Testis (tissue), 3 donors: ENCODE results near the gene HIPK3. TPM values are rescaled to one million over a fixed set of nuclear protein-coding genes. Genes with fewer than 3 reads are reported as not detected.
A peak's percentile ranks its signal among the peaks of the same experiment; 100 is the strongest.
"Not testable (repeated sequence)": the region's sequence is repeated elsewhere in the genome, so short reads cannot be mapped to it uniquely, and the experiment has no call there.

Experiments
- DNase-seq: peaks from one replicate; pipeline ENCODE4 v3.0.0-alpha.2; 2019
- H3K27ac ChIP-seq, 2 donors: fragments of 200-600 bp; sonication (generic); one replicate each; pipeline ENCODE4 v1.5.1; 2019
- H3K27me3 ChIP-seq: fragments of 200-600 bp; sonication (generic); one replicate; pipeline ENCODE4 v1.5.1; 2019
- H3K36me3 ChIP-seq: fragments of 200-600 bp; sonication (generic); one replicate; pipeline ENCODE4 v1.5.1; 2017; ENCODE audit warnings: low read depth; ENCODE audit errors: missing control alignments
- H3K4me1 ChIP-seq: fragments of 200-600 bp; sonication (generic); one replicate; pipeline ENCODE4 v1.5.1; 2019
- H3K4me3 ChIP-seq, 2 donors: fragments of 200-600 bp; sonication (generic); one replicate each; pipeline ENCODE4 v1.5.1; 2017 to 2019
- H3K9me3 ChIP-seq: fragments of 200-600 bp; sonication (generic); one replicate; pipeline ENCODE4 v1.5.1; 2017
- CTCF ChIP-seq, 3 experiments: fragments of 450-650 bp in 2 of 3; fragments of 200-600 bp in 1 of 3; sonication (generic) in 1 of 3; IDR thresholded peaks; one replicate each; pipeline ENCODE4 v1.5.1; 2016 to 2019; ENCODE audit warnings: antibody characterized with exemption in 3 of 3, mild to moderate bottlenecking in 2 of 3, moderate library complexity in 1 of 3
- POLR2A ChIP-seq: fragments of 450-650 bp; IDR thresholded peaks from one replicate; pipeline ENCODE4 v1.6.1; 2017; ENCODE audit warnings: antibody characterized with exemption, mild to moderate bottlenecking, moderate library complexity
- WGBS, 2 donors: methylation state at CpG; one replicate each; pipeline ENCODE4 v1.1.5; 2018; 5-methylcytosine and 5-hydroxymethylcytosine counted together
- intact Hi-C: fragments of 100-400 bp; cut with DNase I; formaldehyde crosslinking; loops from one replicate; pipeline ENCODE4 v1.15.1; 2023; ENCODE audit warnings: low total_unique reads
- polyA plus RNA-seq: library from polyadenylated mRNA; stranded (reverse); fragments of 350-450 nt; fragmentation: Illumina TruSeq; extraction: RNeasy Lipid Tissue Mini Kit (QIAGEN cat#74804); gene quantifications from one replicate; pipeline ENCODE4 v1.2.3, GENCODE V29; 2014; ENCODE audit warnings: low read depth, low replicate concordance; ENCODE audit not compliant: insufficient read depth
- total RNA-seq, 2 donors: library from RNA; depleted of rRNA; stranded (reverse); fragments of >200 nt; gene quantifications; one replicate each; pipeline ENCODE4 v1.2.3, GENCODE V29; 2016

The HIPK3 gene
- total and polyA plus RNA-seq, 3 donors from 2014 or later = 47.6 to 90.2 (median 86.3) TPM

GRCh38 chr11:33366918-33367317 lies 109.7 kb downstream of the HIPK3 start:
- TF ChIP-seq POLR2A (no peak), CTCF (IDR thresholded peaks at IDR 0.05) (no peak)
- WGBS, 2 donors = 73 to 97% methylated on average over 2 of the region's 2 CpGs
- no peaks in the 10 kb centered on the region for H3K4me1 ChIP-seq
- no peaks in the 10 kb centered on the region for H3K9me3 ChIP-seq
- intact Hi-C loops = loop anchor here (10.0 kb wide), 1 partner anchor 318 kb away; no protein-coding TSS in a partner anchor
- H3K36me3 ChIP-seq = no peaks in the 10 kb centered on the region
- H3K27ac ChIP-seq = no peak overlapping the region
- H3K4me3 ChIP-seq = no peak overlapping the region
- DNase-seq = no peak
- H3K27me3 ChIP-seq = no peaks in the 10 kb centered on the region

GRCh38 chr11:33368475-33368874 lies 111.3 kb downstream of the HIPK3 start:
- not testable (repeated sequence) for H3K27ac ChIP-seq, H3K27me3 ChIP-seq, H3K9me3 ChIP-seq, H3K4me3 ChIP-seq, H3K4me1 ChIP-seq, H3K36me3 ChIP-seq, DNase-seq
- 91 to 97% methylated on average over 4 of the region's 4 CpGs for WGBS, 2 donors
- intact Hi-C loops = loop anchor here (10.0 kb wide), 1 partner anchor 316 kb away; no protein-coding TSS in a partner anchor

GRCh38 chr11:33368931-33369330 lies 111.8 kb downstream of the HIPK3 start:
- WGBS, 2 donors = 95 to 100% methylated on average over 1 of the region's 1 CpG
- no peak for DNase-seq

GRCh38 chr11:33373636-33374035 lies 116.5 kb downstream of the HIPK3 start:
- intact Hi-C loops = no loop called here
- TF ChIP-seq POLR2A = no peak
- no peak for TF ChIP-seq CTCF (IDR thresholded peaks at IDR 0.05)
- Histone ChIP-seq H3K36me3 (no peaks in the 10 kb centered on the region), H3K9me3 (no peaks in the 10 kb centered on the region), H3K27ac (no peak overlapping the region), H3K27me3 (no peaks in the 10 kb centered on the region), H3K4me1 (no peaks in the 10 kb centered on the region), H3K4me3 (no peak overlapping the region)
- WGBS, 2 donors = 73 to 77% methylated on average over 6 of the region's 6 CpGs
- DNase-seq = no peak

More at GRCh38 chr11:33368931-33369330, 111.8 kb downstream of the HIPK3 start:
- H3K27ac ChIP-seq = no peak overlapping the region
- no peaks in the 10 kb centered on the region for H3K4me1 ChIP-seq
- H3K4me3 ChIP-seq = no peak overlapping the region
- TF ChIP-seq CTCF (IDR thresholded peaks at IDR 0.05) (no peak), POLR2A (no peak)
- intact Hi-C loops = loop anchor here (10.0 kb wide), 1 partner anchor 316 kb away; no protein-coding TSS in a partner anchor
- H3K27me3 ChIP-seq = no peaks in the 10 kb centered on the region
- H3K9me3 ChIP-seq = no peaks in the 10 kb centered on the region
- no peaks in the 10 kb centered on the region for H3K36me3 ChIP-seq

GRCh38 chr11:33375236-33375635 lies 118.1 kb downstream of the HIPK3 start:
- WGBS, 2 donors = 64 to 70% methylated on average over 10 to 11 of the region's 11 CpGs
- Histone ChIP-seq H3K4me1 (no peaks in the 10 kb centered on the region), H3K4me3 (peak overlapping the region; percentile 37 to 41), H3K9me3 (no peaks in the 10 kb centered on the region), H3K36me3 (no peaks in the 10 kb centered on the region), H3K27me3 (no peaks in the 10 kb centered on the region), H3K27ac (no peak overlapping the region)
- DNase-seq = no peak
- TF ChIP-seq POLR2A (no peak), CTCF (IDR thresholded peaks at IDR 0.05) (no peak)
- intact Hi-C loops = no loop called here
